CD4-positive, alpha-beta T cell treated with Interleukin-4 for 1 hour (primary cell): ENCODE data around the gene TRIM77.
"Not testable (repeated sequence)": the region's sequence is repeated elsewhere in the genome, so short reads cannot be mapped to it uniquely, and the experiment has no call there.

ENCODE experiments used
- DNase-seq, 2 donors: peaks; one replicate each; pipeline ENCODE4 v3.0.0-alpha.2; 2020 to 2022

Gene TRIM77

GRCh38 chr11:89709999-89710398 is at the start of gene TRIM77:
Gene TRIM77, plus strand, starts transcription at chr11:89710299. Its CDS starts 0 bp downstream, at chr11:89710299.
- not testable (repeated sequence) for DNase-seq

- no peak for DNase-seq
Measured at GRCh38 chr11:89667001-89667400, 43.1 kb upstream of the TRIM77 start.

GRCh38 chr11:89668158-89668557 is 41.9 kb upstream of the TRIM77 start:
- not testable (repeated sequence) for DNase-seq

- DNase-seq = not testable (repeated sequence)
Measured at GRCh38 chr11:89669586-89669985, 40.5 kb upstream of the TRIM77 start.

GRCh38 chr11:89669993-89670669 is 40.0 kb upstream of the TRIM77 start:
- not testable (repeated sequence) for DNase-seq

GRCh38 chr11:89672547-89672946 is 37.6 kb upstream of the TRIM77 start:
- DNase-seq = not testable (repeated sequence)

- DNase-seq = not testable (repeated sequence)
Measured at GRCh38 chr11:89673380-89673779, 36.7 kb upstream of the TRIM77 start.

- not testable (repeated sequence) for DNase-seq
Measured at GRCh38 chr11:89675383-89675782, 34.7 kb upstream of the TRIM77 start.

- not testable (repeated sequence) for DNase-seq
Measured at GRCh38 chr11:89675948-89676347, 34.2 kb upstream of the TRIM77 start.

- DNase-seq = not testable (repeated sequence)
Measured at GRCh38 chr11:89707080-89707479, 3.0 kb upstream of the TRIM77 start.

GRCh38 chr11:89724866-89725498 is 14.9 kb downstream of the TRIM77 start:
- DNase-seq = not testable (repeated sequence)

GRCh38 chr11:89730215-89730614 is 20.1 kb downstream of the TRIM77 start:
- DNase-seq = not testable (repeated sequence)

GRCh38 chr11:89736566-89736965 is 26.5 kb downstream of the TRIM77 start:
- no peak for DNase-seq

GRCh38 chr11:89737116-89737515 is 27.0 kb downstream of the TRIM77 start:
- DNase-seq = no peak

GRCh38 chr11:89741406-89741805 is 31.3 kb downstream of the TRIM77 start:
- DNase-seq = not testable (repeated sequence)

GRCh38 chr11:89744158-89744557 is 34.1 kb downstream of the TRIM77 start:
- DNase-seq = not testable (repeated sequence)

- DNase-seq = not testable (repeated sequence)
Measured at GRCh38 chr11:89750822-89751221, 40.7 kb downstream of the TRIM77 start.
